HepG2 (cell line): ENCODE results near the gene SNRNP27. TPM values are rescaled to one million over a fixed set of nuclear protein-coding genes. Genes with fewer than 3 reads are reported as not detected.

Source experiments
- GABPA ChIP-seq, 2 experiments: IDR thresholded peaks; 2 replicates each; pipeline ENCODE4 v1.6.1; 2011 to 2016; ENCODE audit warnings: low read depth in 2 of 2, low read length in 1 of 2, missing biosample characterization in 1 of 2, missing genetic modification characterization in 1 of 2
- SALL1 ChIP-seq: sonication (generic); formaldehyde crosslinking; IDR thresholded peaks from 2 replicates; pipeline ENCODE4 v1.8.0; 2022; ENCODE audit warnings: mild to moderate bottlenecking, missing genetic modification reagents
- SMAD1 ChIP-seq: sonication (generic); formaldehyde crosslinking; IDR thresholded peaks from 2 replicates; pipeline ENCODE4 v1.4.0; 2020; ENCODE audit warnings: missing genetic modification reagents, low read depth, mild to moderate bottlenecking, borderline replicate concordance
- TCF7L2 ChIP-seq: IDR thresholded peaks from 2 replicates; pipeline ENCODE4 v1.6.1; 2011; ENCODE audit warnings: mild to moderate bottlenecking, low read depth, low read length, moderate library complexity
- TEAD2 ChIP-seq: sonication (generic); formaldehyde crosslinking; IDR thresholded peaks from 2 replicates; pipeline ENCODE4 v1.9.0; 2021; ENCODE audit warnings: missing genetic modification reagents
- ZHX2 ChIP-seq, 2 experiments: sonication (generic) in 1 of 2; formaldehyde crosslinking in 1 of 2; IDR thresholded peaks; 2 replicates each; pipeline versions ENCODE4 v1.6.1 to v1.9.0; 2014 to 2022; ENCODE audit warnings: antibody characterized with exemption in 1 of 2, borderline replicate concordance in 1 of 2, inconsistent platforms in 1 of 2, low read depth in 1 of 2, missing genetic modification reagents in 1 of 2
- ZNF225 ChIP-seq: sonication (generic); formaldehyde crosslinking; IDR thresholded peaks from 2 replicates; pipeline ENCODE4 v1.4.0; 2020; ENCODE audit warnings: mild to moderate bottlenecking, missing genetic modification reagents
- ZNF260 ChIP-seq: sonication (generic); formaldehyde crosslinking; IDR thresholded peaks from 2 replicates; pipeline ENCODE4 v1.4.0; 2020; ENCODE audit warnings: missing genetic modification reagents, low read depth, mild to moderate bottlenecking, borderline replicate concordance
- ZNF318 ChIP-seq: sonication (generic); formaldehyde crosslinking; IDR thresholded peaks from 2 replicates; pipeline ENCODE4 v1.4.0; 2020; ENCODE audit warnings: mild to moderate bottlenecking, missing genetic modification reagents
- ZNF772 ChIP-seq: sonication (generic); formaldehyde crosslinking; IDR thresholded peaks from 2 replicates; pipeline ENCODE4 v1.5.0; 2020; ENCODE audit warnings: mild to moderate bottlenecking, missing genetic modification reagents
- ZUFSP ChIP-seq: sonication (generic); formaldehyde crosslinking; IDR thresholded peaks from 2 replicates; pipeline ENCODE4 v1.9.0; 2021; ENCODE audit warnings: missing genetic modification reagents, mild to moderate bottlenecking, borderline replicate concordance
- polyA plus RNA-seq, 8 experiments: library from polyadenylated mRNA; depleted of rRNA in 3 of 8; stranded (reverse) in 7 of 8; unstranded in 1 of 8; fragments of >200 nt; fragmentation: Illumina TruSeq in 4 of 8; extraction: Trizol in 4 of 8; gene quantifications; 2 replicates each; pipeline versions ENCODE4 v1.2.1 to v1.2.3, GENCODE V29; 2011 to 2016; ENCODE audit warnings: low read depth in 4 of 8, missing spikeins in 1 of 8, mixed read lengths in 1 of 8; ENCODE audit not compliant: insufficient read depth in 1 of 8
- total RNA-seq, 5 experiments: library from RNA; depleted of rRNA; stranded (reverse); fragments of >200 nt; fragmentation: Illumina TruSeq; extraction: Trizol; gene quantifications; 2 replicates each; pipeline ENCODE4 v1.2.3, GENCODE V29; 2016; ENCODE audit warnings: low read depth in 1 of 5

Gene SNRNP27
- total and polyA plus RNA-seq, 2 of the 13 experiments (the other 11 are each of a cell fraction or from before 2014, with no cell fraction given): 49.8 to 54.6 TPM

GRCh38 chr2:69933839-69934613, 40.3 kb downstream of the SNRNP27 start (continued):
- no peak for TF ChIP-seq ZHX2 (IDR thresholded peaks at IDR 0.05; ENCODE audit: low read depth)
- TF ChIP-seq ZHX2 (CRISPR knock-in tag; IDR thresholded peaks at IDR 0.05; ENCODE audit: borderline replicate concordance): no peak
- no peak for TF ChIP-seq TEAD2 (CRISPR knock-in tag)
- TF ChIP-seq ZNF260 (CRISPR knock-in tag): no peak
- TF ChIP-seq ZNF225 (CRISPR knock-in tag): no peak
- TF ChIP-seq ZNF318 (CRISPR knock-in tag): no peak
- TF ChIP-seq SALL1 (CRISPR knock-in tag): peak; percentile 87; the same call in 1 of the 2 replicates
- no peak for TF ChIP-seq TCF7L2
- TF ChIP-seq SMAD1 (CRISPR knock-in tag): no peak
- no peak for TF ChIP-seq ZUFSP
- TF ChIP-seq ZNF772: no peak; the same call in 1 of the 2 replicates
- no peak for TF ChIP-seq GABPA (IDR thresholded peaks at IDR 0.05; ENCODE audit: low read depth, low read length)
- no peak for TF ChIP-seq GABPA (CRISPR knock-in tag; IDR thresholded peaks at IDR 0.05; ENCODE audit: low read depth)
